WTC11 (cell line): ENCODE data around the gene GPR176.

ENCODE experiments used
- ARID4B ChIP-seq: sonication (generic); formaldehyde crosslinking; IDR thresholded peaks from 2 replicates; pipeline ENCODE4 v1.8.0; 2023; ENCODE audit warnings: missing genetic modification reagents, mild to moderate bottlenecking, borderline replicate concordance
- ATF2 ChIP-seq: sonication (generic); formaldehyde crosslinking; IDR thresholded peaks from 2 replicates; pipeline ENCODE4 v1.8.1; 2022; ENCODE audit warnings: low read depth, missing genetic modification reagents, borderline replicate concordance
- CTCF ChIP-seq: fragments of 200-600 bp; IDR thresholded peaks from 2 replicates; pipeline ENCODE4 v1.8.0; 2022; ENCODE audit warnings: antibody characterized with exemption
- ERG ChIP-seq: fragments of 250-450 bp; sonication (Bioruptor Pico); IDR thresholded peaks from 2 replicates; pipeline ENCODE4 v1.8.0; 2021; ENCODE audit warnings: mild to moderate bottlenecking
- FOXP4 ChIP-seq: sonication (generic); formaldehyde crosslinking; IDR thresholded peaks from 2 replicates; pipeline ENCODE4 v1.8.0; 2022; ENCODE audit warnings: mild to moderate bottlenecking, missing genetic modification reagents
- GTF2I ChIP-seq: fragments of 250-450 bp; sonication (Bioruptor Pico); conservative IDR thresholded peaks from 2 replicates; pipeline ENCODE4 v1.4.0; 2021; ENCODE audit warnings: mild to moderate bottlenecking
- MAX ChIP-seq: sonication (generic); formaldehyde crosslinking; IDR thresholded peaks from 2 replicates; pipeline ENCODE4 v1.8.0; 2022; ENCODE audit warnings: mild to moderate bottlenecking, missing genetic modification reagents
- NFYB ChIP-seq: sonication (generic); formaldehyde crosslinking; conservative IDR thresholded peaks from 2 replicates; pipeline ENCODE4 v1.8.0; 2022; ENCODE audit warnings: low read depth, missing genetic modification reagents
- NR2C2 ChIP-seq: sonication (generic); formaldehyde crosslinking; IDR thresholded peaks from 2 replicates; pipeline ENCODE4 v1.8.0; 2022; ENCODE audit warnings: mild to moderate bottlenecking, missing genetic modification reagents
- NR3C1 ChIP-seq: sonication (generic); formaldehyde crosslinking; conservative IDR thresholded peaks from 2 replicates; pipeline ENCODE4 v1.8.1; 2023; ENCODE audit warnings: low read depth, mild to moderate bottlenecking, missing genetic modification reagents
- RELA ChIP-seq: sonication (generic); formaldehyde crosslinking; IDR thresholded peaks from 2 replicates; pipeline ENCODE4 v1.8.1; 2022; ENCODE audit warnings: missing genetic modification reagents, mild to moderate bottlenecking, borderline replicate concordance
- TCF7 ChIP-seq: sonication (generic); formaldehyde crosslinking; IDR thresholded peaks from 2 replicates; pipeline ENCODE4 v1.8.0; 2022; ENCODE audit warnings: mild to moderate bottlenecking, low read depth, missing genetic modification reagents, moderate library complexity
- USF2 ChIP-seq: sonication (generic); formaldehyde crosslinking; IDR thresholded peaks from 2 replicates; pipeline ENCODE4 v1.8.1; 2023; ENCODE audit warnings: mild to moderate bottlenecking, missing genetic modification reagents, moderate library complexity
- ZNF263 ChIP-seq: sonication (generic); formaldehyde crosslinking; IDR thresholded peaks from 2 replicates; pipeline ENCODE4 v1.8.1; 2022; ENCODE audit warnings: low read depth, mild to moderate bottlenecking, moderate library complexity, missing genetic modification reagents

GRCh38 chr15:39830166-39830565 lies 89.9 kb downstream of the GPR176 start:
- TF ChIP-seq CTCF, result no peak
- no peak for TF ChIP-seq USF2 (CRISPR knock-in tag)
- TF ChIP-seq NR3C1 (CRISPR knock-in tag), result no peak
- no peak for TF ChIP-seq NFYB
- no peak for TF ChIP-seq NR2C2 (CRISPR knock-in tag)
- TF ChIP-seq GTF2I (CRISPR knock-in tag), result no peak
- no peak for TF ChIP-seq FOXP4 (CRISPR knock-in tag)
- no peak for TF ChIP-seq ARID4B (CRISPR knock-in tag)
- no peak for TF ChIP-seq RELA (CRISPR knock-in tag)
- TF ChIP-seq MAX, result no peak
- no peak for TF ChIP-seq TCF7
- TF ChIP-seq ATF2, result no peak
- TF ChIP-seq ZNF263, result no peak
- TF ChIP-seq ERG, result no peak
